LNCaP clone FGC (cell line): ENCODE results near the gene POLR2C.
"Not testable (repeated sequence)": the region's sequence is repeated elsewhere in the genome, so short reads cannot be mapped to it uniquely, and the experiment has no call there.

Source experiments
- DNase-seq: peaks from one replicate; pipeline ENCODE4 v3.0.0-alpha.2; 2011; ENCODE audit warnings: low read depth
- H3K4me3 ChIP-seq: 2 replicates; pipeline ENCODE4 v1.5.1; 2011; ENCODE audit warnings: mild to moderate bottlenecking, low read depth, low read length, control low read depth
- TF ChIP-seq, protein P1 (sequence below): IDR thresholded peaks from 2 replicates; pipeline ENCODE4 v1.5.1; 2012; ENCODE audit warnings: mild to moderate bottlenecking; ENCODE audit not compliant: control insufficient read depth, insufficient read depth; ENCODE audit errors: extremely low read depth

POLR2C gene

GRCh38 chr16:57432989-57433388 is 29.5 kb upstream of the POLR2C start:
- TF ChIP-seq, protein P1, sequence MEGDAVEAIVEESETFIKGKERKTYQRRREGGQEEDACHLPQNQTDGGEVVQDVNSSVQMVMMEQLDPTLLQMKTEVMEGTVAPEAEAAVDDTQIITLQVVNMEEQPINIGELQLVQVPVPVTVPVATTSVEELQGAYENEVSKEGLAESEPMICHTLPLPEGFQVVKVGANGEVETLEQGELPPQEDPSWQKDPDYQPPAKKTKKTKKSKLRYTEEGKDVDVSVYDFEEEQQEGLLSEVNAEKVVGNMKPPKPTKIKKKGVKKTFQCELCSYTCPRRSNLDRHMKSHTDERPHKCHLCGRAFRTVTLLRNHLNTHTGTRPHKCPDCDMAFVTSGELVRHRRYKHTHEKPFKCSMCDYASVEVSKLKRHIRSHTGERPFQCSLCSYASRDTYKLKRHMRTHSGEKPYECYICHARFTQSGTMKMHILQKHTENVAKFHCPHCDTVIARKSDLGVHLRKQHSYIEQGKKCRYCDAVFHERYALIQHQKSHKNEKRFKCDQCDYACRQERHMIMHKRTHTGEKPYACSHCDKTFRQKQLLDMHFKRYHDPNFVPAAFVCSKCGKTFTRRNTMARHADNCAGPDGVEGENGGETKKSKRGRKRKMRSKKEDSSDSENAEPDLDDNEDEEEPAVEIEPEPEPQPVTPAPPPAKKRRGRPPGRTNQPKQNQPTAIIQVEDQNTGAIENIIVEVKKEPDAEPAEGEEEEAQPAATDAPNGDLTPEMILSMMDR, result no peak

GRCh38 chr16:57434003-57434402 is 28.5 kb upstream of the POLR2C start:
- no peak overlapping the region for H3K4me3 ChIP-seq
- no peak for DNase-seq
- TF ChIP-seq, protein P1, result no peak

More at GRCh38 chr16:57432989-57433388, 29.5 kb upstream of the POLR2C start:
- no peak overlapping the region for H3K4me3 ChIP-seq
- DNase-seq, result no peak

DNA sequence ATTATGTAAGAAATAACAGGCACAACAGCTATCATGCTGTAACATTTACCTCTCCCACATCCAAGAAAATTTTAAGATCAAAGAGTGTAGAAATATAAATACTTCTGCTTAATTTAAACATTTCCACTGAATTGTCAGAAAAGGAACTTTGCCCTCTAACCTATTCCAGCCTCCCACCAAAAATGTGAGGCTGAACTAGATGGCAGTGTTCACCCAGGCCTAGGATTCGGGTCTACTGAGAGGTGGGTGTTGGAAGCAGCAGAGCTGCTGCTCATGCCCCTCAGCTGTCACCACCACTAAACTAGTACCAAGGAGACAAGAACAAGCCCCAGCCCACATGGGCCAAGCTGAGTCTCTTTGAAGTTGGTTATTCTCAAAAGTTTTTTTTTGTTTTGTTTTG is 26.6 kb upstream of the POLR2C start:
- H3K4me3 ChIP-seq, result no peak overlapping the region
- no peak for DNase-seq
- TF ChIP-seq, protein P1, result no peak

- not testable (repeated sequence) for H3K4me3 ChIP-seq, DNase-seq
These were observed 22.5 kb upstream of the POLR2C start for GRCh38 chr16:57439947-57440346.

- H3K4me3 ChIP-seq, result not testable (repeated sequence)
These were observed 21.9 kb upstream of the POLR2C start for GRCh38 chr16:57440551-57440950.

DNA sequence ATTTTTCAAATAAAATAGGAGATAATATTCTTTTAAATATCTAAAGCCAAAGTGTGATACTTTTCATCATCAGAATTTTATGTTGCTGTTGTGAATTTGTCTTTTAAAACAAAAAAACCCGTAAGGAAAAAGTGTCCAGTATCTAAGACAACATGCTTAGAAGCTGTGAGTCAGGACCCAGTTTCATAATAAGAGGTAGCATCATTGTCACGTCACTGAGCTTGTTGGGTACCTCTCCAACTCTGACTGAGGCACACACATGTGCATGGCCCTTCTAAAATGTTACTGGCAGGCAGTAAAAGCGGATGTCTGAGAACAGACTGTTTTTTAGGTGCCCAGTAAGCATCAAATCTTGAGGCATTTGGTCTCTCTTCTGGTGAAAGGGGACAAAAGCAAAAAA is 17.8 kb upstream of the POLR2C start:
- TF ChIP-seq, protein P1, result no peak
- no peak for DNase-seq
- no peak overlapping the region for H3K4me3 ChIP-seq

More at GRCh38 chr16:57440551-57440950, 21.9 kb upstream of the POLR2C start:
- DNase-seq, result not testable (repeated sequence)

DNA sequence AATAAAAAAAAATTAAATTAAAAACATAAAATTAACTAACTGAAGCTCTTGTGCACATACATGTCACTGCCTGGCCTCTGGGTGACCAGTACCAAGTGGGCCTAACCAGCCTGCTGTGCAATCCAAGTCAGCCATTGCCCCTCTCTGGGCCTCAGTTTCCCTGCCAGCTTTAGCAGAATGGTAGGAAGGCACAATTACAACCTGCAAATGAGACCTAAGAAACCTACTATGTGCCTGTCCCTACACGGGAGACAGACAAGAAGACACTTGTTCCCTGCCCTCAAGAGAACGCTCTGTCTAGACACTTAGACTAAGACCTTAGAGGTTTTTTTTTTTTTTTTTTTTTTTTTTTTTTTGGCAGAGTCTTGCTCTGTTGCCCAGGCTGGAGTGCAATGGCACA is 17.0 kb upstream of the POLR2C start:
- no peak overlapping the region for H3K4me3 ChIP-seq
- TF ChIP-seq, protein P1, result no peak
- no peak for DNase-seq

DNA sequence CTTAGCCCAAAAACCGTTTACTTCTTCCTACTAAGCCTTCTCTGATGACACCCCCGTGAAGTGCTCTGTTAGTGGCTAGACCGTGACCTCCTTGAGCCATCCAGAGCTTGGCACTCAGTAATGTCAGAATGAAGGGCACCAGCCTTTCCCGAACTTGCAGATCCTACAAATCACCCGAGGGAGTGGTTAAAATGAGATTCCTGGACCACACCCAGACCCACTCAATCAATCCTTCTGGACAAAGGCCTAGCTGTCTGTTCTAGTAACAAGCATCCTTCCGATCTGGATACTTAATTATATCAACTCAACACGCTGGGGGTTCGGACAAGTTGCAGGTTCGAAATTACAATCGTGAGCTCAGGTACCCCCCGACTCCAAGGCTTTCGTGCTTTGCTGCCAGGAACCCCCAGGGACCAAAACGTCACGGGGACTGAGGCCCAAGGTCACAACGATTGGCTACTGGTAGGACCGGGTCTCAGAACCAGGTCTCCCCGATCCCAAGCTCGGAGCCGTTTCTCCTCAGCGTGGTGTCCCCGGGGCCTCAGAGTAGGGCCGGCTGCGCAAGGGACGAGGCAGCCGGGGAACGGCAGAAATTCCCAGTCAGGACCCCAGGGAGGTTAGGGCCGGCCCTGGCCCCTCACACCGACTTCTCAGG is 15.8 kb upstream of the POLR2C start:
- peak overlapping the region; percentile 96 for H3K4me3 ChIP-seq
- TF ChIP-seq, protein P1, result no peak
- DNase-seq, result no peak
